Activated gamma-delta T cell (primary cell): Measurements from ENCODE around the gene FOXJ3.
"Not testable (repeated sequence)": the region's sequence is repeated elsewhere in the genome, so short reads cannot be mapped to it uniquely, and the experiment has no call there.

Experiments
- DNase-seq: peaks from one replicate; lab custom pipeline; 2025; lab: John Stamatoyannopoulos, UW

Gene FOXJ3

DNA sequence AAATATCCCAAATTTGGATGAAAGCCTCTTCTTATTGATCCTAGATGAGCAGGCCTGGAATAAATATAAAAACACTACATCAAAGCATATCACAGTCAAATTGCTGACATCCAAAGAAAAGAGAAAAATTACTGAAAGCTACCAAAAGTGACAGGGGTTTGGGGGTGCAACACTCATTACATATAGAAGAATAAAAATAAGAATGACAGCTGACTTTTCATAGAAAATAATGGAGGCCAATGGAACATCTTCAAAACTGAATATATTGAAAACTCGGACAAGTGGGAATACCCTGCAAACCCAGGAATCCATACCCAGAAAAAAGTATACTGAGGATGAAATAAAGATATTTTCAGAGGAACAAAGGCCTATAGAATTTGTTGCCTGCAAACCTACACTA lies 84.0 kb downstream of the FOXJ3 start:
- no peak for DNase-seq

DNA sequence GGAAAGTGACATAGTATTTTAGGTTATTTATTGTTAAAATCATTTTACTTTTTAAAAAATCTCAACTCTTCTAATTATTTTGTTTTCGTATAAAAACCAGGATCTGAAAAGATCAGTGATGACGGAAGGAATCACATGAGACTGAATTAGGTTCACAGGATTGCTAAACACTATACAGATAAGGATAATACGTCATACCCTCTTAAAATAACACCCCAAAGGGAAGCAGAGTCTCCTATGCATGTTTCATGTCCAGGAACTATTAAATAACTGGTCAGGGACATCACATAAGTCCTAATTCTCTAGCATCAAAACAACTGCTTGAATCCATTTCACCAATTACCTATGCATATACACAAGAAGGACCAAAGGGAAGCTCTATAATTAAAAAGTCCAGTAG lies 84.9 kb downstream of the FOXJ3 start:
- no peak for DNase-seq

DNA sequence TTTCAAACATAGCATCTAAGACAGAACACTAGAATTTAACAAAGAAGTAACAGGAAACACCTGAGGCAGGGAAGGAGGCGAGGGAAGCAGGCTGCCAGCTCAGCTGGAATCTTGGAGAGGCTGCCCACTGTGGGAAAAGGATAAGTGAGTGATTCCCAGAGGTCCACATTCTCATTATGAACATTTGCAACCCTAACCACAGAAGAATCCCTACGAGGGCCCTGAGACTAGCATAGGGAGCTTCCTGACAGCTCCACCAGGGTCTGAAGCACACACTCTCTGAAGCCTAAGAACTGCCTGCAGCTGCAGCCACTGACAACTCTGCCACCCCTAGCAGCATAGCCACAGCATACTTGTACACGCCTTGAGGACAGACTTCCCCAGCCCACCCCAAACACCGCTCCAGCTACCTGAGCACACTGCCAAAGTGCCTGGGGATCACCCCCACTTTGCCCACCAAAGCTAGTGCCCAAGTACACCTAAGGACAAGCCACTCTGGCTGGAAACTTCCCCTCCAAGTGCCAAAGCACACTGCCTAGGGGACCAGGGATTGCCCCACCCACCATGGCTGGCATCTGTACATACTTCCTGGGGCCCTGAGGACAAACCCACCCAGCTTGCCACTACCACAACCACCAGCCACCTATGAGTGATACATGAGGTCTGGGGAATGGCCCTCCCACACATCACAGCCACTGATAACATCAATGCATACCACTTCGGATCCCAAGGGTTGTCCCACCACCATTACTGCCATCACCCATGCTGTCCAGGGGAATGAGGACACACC lies 93.9 kb downstream of the FOXJ3 start:
- DNase-seq: no peak

DNA sequence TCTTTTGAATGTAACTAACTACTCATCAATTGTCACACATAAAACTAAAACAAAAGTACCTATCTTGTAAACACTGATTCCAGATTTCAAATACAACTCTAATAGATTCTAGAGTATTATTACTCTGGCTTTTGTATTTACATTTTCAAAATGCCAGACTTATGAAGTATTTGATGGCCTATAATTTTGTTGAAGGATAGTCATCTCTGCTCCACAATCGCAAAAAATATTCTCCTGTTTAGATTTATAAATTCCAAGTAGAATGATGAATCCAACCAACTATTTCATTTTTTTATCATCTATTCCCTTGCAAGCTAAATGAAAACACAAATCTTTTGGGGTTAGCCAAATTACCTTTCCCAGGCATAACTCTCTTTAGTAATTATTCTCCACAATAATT lies 95.5 kb downstream of the FOXJ3 start:
- no peak for DNase-seq

DNA sequence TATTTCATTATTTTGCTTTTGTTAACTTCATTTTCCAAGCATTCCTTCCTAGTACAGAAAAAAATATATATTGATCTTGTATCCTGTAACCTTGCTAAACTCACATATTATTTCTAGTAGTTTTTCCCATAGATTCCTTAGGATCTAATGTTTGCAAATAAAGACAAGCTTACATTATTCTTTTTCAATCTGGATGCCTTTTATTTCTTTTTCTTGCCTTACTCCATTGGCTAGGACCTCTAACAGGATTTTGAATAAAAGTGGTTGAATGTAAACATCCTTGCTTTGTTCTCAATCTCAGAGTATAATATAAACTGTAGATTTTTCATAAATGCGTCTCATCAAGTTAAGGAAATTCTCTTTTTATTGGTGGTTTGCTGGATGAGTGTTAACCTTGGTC lies 96.0 kb downstream of the FOXJ3 start:
- no peak for DNase-seq

DNA sequence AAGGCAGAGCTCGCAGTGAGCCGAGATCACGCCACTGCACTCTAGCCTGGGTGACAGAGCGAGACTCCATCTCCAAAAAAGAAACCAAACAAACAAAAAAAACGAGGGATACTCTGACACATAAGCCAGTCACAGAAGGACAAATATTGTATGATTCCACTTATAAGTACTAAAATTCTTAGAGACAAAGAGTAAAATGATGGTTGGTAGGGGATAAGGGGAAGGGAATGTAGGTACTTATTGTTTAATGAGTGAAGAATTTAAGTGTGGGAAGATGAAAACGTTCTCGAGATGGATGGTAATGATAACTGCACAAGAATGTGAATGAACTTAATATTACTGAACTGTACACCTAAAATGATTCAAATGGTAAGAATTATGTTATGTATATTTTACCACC lies 103.8 kb downstream of the FOXJ3 start:
- DNase-seq: no peak

DNA sequence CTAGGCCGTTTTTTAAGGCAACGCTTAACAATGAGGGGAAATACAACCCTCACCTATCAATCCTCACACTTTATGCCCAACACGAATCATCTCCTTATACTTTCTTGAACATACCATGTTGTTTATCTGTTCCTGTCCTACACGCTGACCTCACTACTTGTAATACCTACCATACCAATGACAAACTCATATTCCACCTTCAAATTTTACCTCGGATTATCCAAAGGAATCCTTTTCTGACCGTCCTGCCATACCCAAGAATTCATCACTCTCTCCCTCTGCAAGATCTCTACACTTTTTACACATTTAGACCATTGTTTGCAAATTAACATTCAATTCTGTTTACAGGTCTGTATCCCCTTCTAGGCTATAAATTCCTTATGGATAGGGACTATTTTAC lies 106.1 kb downstream of the FOXJ3 start:
- no peak for DNase-seq

DNA sequence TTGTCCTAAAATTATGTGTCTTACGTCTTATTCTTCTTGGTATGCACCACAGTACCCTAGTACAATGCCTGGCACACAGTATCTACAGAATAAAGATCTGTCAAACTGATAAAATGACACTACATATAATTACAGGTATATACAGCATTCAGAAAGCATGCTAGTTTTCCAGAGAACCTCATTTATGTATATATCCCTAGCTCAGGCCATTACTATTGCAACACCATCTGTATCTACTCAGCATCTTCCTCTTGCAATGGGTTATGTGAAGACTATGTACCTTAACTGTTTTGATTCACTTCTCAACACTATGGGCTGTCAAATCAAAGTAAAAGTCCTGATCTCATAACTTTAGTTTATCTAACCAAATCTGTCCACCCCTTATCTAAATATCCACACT lies 112.0 kb downstream of the FOXJ3 start:
- no peak for DNase-seq

DNA sequence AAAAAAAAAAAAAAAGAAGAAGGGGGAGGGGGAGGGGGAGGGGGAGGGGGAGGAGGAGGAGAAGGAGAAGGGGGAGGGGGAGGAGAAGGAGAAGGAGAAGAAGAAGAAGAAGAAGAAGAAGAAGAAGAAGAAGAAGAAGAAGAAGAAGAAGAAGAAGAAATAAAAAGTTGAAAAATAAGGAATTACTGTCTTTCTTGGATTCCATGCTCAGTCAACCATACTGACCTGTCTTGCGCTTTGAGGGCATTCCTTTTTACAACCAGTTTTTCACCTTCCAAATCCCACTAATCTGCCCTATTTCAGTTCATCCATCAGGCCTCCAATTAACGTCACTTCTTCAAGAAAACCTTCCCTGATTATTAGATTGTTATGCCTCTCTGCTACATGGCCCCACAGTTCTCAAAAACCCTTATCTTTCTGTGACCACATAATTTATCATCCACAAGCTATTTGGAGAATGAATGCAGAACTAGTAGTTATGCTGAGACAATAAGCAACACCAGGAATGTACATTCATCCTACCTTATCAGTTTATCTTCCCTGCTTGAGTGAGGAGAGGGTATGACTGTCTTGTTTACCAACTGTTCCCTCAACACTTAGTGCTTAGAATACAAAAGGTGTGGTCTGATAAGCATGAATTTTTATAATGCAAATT lies 113.0 kb downstream of the FOXJ3 start:
- DNase-seq: no peak

DNA sequence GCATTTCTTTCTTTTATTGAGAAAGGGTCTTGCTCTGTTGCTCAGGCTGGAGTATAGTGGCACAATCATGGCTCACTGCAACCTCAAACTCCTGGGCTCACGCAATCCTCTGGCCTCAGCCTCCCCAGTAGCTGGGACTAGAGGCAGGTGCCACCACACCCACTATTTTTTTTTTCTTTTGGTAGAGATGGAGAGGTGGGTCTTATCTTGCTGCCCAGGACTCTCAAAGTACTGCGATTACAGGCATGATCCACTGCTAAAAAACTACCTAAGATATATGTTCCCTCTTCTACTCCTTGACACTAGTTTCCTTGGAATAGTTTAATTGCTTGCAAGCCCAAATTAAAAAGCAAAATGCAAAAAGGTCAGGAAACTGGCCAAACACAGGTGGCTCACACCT lies 113.6 kb downstream of the FOXJ3 start:
- DNase-seq: no peak

DNA sequence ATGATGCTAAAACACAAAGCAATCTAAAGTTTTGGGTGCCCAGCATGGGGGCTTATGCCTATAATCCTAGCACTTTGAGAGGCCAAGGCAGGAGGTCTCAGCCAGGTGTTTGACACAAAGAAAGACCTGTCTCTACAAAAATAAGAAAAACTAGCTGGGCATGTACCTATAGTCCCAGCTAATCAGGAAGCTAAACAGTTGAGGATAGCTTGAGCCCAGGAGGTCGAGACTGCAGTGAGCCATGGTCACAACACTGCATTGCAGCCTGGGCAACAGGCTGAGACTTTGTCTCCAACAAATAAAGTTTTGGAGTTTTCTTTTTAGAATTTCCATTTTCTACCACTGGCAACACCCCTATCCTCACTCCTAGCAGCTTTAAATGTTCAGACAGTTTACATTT lies 115.4 kb downstream of the FOXJ3 start:
- no peak for DNase-seq

DNA sequence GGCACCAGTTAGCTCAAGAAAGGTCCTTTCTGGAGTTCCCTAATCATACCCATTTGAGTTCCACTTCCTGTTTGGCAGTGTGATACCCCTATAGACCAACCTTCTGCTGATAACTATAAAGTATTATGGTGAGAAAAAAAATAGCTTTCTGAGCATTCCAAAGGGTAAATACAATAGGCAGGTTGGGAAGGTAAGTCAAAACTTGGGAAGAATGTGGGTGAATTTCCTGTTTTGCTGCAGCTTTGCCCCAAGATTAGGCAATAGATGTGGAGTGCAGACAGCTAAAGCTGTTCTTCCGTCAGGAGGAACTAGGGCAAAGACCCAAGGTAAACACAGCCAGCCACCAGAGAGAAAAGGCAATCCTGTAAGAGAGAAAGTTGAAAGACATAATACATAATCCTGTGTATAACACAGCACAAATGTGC lies 120.6 kb downstream of the FOXJ3 start:
- no peak for DNase-seq

DNA sequence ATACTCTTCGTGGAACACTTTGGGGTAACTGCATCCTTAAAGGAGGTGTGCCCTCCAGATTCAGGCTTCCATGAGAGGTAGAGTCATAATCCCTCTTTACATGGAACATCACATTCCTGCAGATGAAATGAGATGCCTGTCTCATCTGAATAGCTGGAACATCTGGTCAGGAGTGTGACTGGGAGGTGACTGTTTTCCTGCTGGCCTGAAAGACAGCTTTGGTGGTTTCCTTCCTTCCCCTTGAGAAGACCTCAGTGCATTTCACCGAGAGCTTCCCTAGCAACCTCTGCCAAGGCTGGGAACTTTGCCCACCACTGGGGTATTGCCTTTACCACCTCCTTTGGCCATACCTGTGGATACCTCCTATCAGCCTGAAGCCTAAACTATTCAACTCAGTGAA lies 123.8 kb downstream of the FOXJ3 start:
- no peak for DNase-seq

DNA sequence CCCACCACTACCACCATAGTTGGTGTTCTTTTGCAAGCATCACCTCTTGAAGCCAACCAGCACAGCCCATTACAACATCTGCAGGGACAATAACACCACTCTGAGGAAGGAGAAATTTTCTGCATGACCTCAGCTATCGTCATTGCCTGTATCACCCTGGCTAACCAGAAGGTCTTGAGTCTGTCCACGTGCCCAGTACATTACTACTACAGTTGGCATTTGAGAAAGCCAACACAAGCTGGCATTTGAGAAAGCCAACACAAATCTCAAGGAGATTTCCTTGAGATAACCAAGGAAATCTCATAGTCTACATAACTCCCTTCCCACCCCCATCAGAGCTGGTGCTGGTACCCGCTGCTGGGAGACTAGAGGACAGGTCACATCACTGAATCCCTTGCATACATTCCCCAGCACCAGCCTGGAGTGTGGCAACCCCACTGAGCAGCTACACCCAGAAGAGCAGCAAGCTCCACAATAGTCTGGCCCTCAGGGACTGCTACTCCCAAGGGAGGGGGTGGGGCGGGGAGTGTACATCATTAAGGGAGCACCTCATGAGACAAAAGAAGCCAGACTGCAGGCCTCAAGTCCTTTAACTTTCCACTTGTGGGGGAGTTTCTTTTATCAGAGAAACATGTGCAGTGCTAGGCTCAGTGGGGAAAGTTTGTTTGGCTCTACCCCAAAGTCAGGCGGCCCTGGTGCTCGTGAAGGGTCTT lies 124.5 kb downstream of the FOXJ3 start:
- DNase-seq: no peak

DNA sequence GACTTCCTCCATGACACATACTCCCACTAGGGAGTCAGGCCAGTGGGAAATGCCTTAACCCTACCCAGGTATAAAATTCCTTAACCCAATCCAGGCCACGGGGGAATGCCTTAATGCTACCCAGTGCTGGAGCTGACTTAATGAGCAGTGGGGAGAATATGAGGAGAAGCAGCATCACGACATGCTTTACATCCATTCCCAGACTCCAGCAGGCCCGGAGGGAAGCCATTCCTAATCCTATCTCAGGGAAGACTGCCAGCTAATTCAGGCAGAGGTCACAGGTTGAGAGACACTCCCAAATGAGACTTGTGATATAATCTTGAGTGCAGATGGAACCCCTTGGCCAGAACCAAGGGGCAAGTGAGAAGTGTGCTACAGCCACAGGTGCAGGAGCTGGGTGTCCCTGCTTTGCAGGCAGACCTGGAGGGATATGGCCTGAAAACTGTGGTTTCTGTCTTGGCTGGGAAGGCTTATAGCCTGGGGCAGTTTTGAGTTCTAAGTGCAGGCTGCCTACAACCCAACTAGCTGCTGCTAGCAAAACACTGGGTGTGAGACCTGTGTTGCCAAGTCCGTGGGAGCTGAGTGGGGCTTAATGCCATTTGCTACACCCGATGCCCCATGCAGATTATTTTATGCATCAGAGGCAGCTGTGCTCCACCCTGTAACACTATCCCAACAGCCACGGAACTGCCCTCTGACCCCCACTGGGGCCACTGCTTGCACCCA lies 125.3 kb downstream of the FOXJ3 start:
- no peak for DNase-seq

DNA sequence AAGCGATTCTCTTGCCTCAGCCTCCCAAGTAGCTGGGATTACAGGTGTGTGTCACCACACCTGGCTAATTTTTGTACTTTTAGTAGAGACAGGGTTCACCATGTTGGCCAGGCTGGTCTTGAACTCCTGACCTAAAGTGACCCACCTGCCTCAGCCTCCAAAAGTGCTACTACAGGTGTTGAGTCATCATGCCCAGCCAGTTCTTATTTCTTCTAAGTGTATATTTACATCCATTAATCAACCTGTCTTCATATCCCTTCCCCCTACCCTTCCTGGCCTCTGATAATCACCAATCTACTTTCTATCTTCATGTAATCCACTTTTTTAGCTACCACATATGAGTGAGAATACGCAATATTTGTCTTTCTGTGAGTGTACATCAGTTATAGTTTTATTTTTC lies 128.1 kb downstream of the FOXJ3 start:
- not testable (repeated sequence) for DNase-seq

DNA sequence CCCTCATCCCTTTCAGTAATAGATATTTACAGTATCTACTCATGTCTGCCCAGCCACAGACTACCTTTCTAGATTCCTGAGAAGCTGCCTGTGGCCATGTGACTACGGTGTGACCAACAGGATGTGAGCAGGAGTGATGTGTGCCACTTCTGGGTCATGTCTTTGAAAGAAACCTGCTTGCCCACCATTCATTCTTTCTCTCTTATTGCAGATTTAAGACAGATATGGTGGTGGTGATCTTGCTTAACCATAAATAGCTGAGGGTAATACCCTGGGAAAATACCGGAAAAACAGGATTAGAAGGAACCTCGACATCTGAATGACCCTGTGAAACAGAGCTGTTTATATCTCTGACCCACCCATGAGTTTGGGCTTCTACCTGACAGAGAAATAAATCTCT lies 128.9 kb downstream of the FOXJ3 start:
- no peak for DNase-seq

DNA sequence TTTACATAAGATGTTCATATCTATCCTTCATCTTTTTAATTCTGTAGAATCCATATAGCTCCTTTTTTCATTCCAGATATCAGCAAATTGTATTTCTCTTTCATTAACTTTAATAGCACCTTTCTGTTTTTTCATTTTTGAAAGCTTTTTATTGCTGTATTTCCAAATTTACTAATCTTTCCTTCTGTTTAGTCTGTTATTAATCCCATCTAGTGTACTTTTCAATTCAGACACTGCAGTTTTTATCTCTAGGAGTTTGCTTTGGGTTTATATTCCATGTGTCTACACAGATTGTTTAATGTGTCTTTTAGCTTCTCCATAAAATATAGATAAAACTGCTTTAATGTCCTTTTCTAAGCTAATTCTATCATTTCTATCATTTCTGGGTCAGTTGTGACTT lies 133.0 kb downstream of the FOXJ3 start:
- no peak for DNase-seq

DNA sequence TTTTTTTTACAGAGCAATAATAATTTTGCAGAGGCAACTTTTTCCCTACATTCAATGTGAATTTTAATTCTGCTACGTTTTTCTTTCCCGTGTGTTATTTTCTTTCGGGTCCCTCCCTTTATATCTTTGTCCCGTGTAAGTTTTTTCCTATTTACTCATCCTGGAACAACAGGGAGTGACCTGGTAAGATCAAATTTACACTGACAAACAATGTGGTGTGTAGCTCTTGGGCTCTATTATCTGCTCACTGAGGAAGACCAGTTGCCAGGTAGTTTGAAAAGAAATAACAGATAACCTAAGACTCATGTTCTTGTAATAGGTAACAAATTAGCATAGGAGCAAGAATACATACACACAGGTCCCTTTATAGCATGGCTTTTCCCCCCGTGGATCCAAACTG lies 136.8 kb downstream of the FOXJ3 start:
- DNase-seq: no peak

DNA sequence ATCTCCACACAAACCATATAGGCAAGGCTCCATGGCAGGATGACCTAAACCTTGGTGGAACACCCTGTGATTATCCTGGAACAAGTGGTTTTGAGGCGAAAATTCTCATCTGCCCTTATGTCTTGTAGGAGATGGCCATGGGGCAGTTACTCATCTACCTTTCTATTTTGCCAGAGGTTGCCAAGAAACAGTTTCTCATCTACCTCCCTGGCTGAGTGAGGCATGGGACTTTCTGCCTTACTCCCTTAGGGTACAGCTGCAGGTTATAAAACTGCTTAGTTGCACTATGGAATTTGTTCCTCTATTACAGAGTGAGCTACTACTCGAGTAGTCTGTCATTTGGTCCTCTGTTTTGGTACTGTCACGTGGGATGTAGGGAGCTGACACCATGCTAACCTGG lies 139.2 kb downstream of the FOXJ3 start:
- DNase-seq: no peak

DNA sequence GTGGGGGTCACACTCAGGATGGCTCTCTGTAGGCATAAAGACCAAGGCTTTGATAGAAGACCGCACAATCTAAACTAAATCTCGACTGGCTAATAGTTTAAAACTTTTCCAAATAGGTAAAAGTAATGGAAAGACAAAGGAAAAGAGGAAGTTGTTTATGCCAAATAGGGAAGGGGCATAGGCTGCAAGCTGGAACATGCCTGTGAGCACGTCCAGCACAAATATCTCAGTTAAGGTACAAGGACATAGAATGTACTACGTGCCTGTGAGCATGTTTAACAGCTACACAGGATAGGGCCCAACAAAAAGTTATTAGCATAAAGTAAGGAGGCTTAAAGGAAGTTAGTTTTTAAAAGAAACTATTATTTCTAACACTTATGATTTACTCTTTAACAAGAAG lies 142.9 kb downstream of the FOXJ3 start:
- no peak for DNase-seq

DNA sequence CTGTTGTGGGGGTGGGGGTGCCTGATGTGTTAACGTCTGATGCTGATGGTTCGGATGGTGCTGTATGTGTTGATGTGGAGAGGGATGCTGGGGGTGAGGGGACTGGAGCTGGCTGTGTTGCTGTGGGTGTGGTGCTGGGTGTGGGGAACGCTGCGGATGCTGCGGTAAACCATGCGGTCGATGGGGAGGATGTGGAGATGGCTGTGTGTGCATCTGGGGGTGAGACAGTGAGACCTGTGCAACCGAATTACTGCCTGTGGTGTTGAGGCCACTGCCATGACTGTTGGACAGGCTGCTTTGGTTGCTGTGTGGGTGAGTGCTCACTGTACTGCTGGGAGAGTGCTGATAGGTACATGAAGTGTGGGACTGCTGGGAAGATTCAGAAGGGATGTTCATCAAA lies 143.7 kb downstream of the FOXJ3 start:
- no peak for DNase-seq
